Measurements from ENCODE around the gene FKBP6. TPM values are rescaled to one million over a fixed set of nuclear protein-coding genes. Genes with fewer than 3 reads are reported as not detected.
A peak's percentile ranks its signal among the peaks of the same experiment; 100 is the strongest.
"Not testable (repeated sequence)": the region's sequence is repeated elsewhere in the genome, so short reads cannot be mapped to it uniquely, and the experiment has no call there.

Gene FKBP6
- total RNA-seq, 1 donor from 2014 or later = not detected

GRCh38 chr7:73395538-73396503 is 67.9 kb downstream of the FKBP6 start:
- DNase-seq = no peak

DNA sequence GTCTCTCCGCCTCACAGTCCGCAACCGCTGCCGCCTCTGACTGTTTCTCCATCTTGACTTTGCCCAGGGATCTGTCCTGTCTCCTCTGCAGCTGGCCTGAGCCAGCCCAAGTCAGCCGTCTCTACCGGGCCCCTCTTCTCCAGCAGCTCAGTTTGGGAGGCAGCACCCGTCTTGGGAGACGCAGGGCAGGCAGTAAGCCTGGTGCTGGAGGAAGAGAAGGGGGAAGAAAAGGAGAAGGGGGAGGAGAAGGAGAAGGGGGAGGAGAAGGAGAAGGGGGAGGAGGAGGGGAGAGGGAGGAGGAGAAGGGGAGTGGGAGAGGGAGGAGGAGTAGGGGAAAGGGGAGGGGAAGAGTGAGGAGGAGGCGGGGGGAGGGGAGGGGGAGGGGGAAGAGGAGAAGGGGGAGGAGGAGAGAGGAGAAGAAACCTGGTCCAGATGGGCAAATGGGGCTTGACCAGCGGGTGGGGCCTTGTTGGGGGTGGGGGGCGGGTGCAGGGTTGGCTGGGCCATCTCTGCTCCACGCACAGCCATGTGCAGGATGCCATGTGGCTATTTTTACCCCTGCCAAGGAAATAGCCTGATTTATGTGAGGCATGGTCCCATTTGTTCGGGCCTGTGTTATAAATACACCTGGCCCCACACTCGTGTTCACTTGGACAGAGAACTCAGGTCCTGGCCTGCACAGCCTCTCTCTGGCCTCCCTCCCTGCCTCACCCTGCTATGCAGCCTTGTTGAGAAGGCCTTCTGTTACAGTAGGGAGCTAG is 69.7 kb downstream of the FKBP6 start:
- DNase-seq = no peak

DNA sequence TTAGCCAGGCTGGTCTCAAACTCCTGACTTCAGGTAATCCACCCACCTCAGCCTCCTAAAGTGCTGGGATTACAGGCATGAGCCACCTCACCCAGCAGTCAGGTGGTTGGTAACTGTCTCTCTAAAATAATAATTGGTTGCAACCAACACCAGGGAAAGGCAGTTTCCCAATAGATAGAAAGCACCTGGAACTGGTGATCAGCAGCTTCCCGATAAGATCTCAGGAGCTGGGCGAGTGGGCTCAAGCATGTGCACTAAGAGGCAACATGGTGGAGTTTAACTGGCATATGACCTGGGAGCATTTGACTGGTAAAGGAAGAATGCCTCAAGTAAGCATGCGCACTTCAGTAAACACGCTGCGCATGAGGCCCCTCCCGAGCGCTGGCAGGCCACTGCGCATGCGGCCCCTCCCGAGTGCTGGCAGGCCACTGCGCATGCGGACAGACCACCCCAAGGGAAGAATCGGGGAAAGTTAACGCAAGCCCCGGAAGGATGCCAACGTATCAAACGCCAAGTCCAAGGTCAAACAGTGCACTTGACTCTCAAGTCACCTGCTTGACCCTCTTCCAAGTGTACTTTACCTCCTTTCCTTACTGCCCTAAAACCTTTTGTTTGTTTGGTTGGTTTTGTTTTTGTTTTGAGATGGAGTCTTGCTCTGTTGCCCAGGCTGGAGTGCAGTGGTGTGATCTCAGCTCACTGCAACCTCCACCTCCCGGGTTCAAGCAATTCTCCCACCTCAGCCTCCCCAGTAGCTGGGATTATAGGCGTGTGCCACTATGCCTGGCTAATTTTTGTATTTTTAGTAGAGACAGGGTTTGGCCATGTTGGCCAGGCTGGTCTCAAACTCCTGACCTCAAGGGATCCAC is 71.5 kb downstream of the FKBP6 start:
- peak; percentile 85 for DNase-seq

DNA sequence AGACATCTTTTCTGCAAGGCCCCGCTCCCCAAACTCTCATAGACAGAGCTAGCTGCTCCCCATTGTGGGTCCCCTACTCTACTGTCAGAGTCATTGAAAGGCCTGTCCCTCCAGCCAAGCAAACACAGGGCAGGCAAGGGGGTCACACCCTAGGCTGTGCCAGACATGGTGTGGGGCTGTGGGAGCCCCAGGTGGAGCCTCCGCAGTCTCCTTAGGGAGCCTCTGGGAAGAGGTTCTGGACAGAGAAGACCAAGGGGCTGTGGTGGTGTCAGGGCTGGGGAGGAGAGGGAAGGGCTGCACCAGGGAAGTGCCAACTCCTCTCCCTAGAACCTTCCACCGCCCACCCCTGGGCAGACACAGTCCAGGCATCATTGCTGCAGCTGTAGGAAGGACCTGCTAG is 76.9 kb downstream of the FKBP6 start:
- DNase-seq = not testable (repeated sequence)

Other genes with a start within 250 kb of the FKBP6 start
- not detected in 2 replicates for gene SPDYE9, start 242.1 kb upstream of the FKBP6 start, total RNA-seq
- 3.7 and 6.1 TPM in 2 replicates for gene NSUN5, start 19.3 kb upstream of the FKBP6 start, total RNA-seq
- under 0.01 TPM in 1 of 2 replicates, not detected in the other for gene TRIM50, start 79 bp upstream of the FKBP6 start, total RNA-seq
- gene FZD9, start 105.6 kb downstream of the FKBP6 start, total RNA-seq = 4.4 and 6.5 TPM in 2 replicates
- gene BAZ1B, start 194.1 kb downstream of the FKBP6 start, total RNA-seq = 55.1 and 72.5 TPM in 2 replicates
- gene BCL7B, start 229.5 kb downstream of the FKBP6 start, total RNA-seq = 18.5 and 32.2 TPM in 2 replicates

All from dermis blood vessel endothelial cell (primary cell).